ENCODE results near the gene ERLIN1.

ERLIN1 gene

GRCh38 chr10:100168313-100168643 is 17.6 kb downstream of the ERLIN1 start:
- DNase-seq, result no peak

- no peak for DNase-seq
Observed at GRCh38 chr10:100167553-100168312, 18.1 kb downstream of the ERLIN1 start.

DNA sequence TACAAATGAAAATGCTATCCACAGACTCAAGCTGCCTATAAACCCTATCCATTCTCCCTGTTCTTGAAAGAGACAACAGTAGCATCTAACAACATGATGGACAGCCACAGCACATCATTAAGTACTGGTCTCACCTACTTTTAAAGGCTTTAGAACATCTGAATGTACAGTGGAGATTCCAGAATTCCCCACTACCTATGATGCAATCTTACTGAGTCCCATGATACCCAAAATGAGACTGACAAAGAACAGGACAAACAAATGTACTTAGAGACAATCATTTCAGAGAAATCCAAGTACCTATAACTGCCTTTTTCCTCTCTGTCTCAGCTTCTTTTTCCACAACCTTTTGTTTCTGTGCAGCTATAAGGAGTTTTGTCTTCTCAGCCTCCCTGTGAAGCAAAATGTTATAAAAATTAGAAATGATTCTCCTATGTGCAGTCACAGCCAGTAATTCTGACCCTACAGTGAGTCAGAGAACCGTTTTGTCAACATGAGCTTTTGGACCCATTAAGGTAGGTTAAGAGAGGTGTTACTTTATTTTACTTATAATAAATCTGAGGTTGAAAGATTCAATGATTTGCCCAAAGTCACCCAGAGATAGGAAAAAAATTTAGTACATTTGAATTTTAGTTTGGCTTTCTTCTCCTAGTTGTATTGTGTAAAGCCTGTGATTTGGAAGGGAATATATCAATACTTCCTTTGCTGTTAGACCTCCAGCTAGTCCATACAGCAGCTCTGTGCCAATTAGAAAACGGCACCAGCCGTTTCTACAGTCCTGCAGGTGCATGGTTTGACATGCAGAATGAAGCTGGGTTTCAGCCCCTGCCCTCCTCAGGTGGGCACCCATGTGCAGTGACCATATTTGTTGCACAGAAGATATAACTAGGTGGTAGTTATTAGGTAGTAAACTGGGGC is 21.9 kb downstream of the ERLIN1 start:
- no peak for DNase-seq

GRCh38 chr10:100162696-100163095 is 23.1 kb downstream of the ERLIN1 start:
- DNase-seq, result no peak

GRCh38 chr10:100158044-100158805 is 27.6 kb downstream of the ERLIN1 start:
- no peak for DNase-seq

DNA sequence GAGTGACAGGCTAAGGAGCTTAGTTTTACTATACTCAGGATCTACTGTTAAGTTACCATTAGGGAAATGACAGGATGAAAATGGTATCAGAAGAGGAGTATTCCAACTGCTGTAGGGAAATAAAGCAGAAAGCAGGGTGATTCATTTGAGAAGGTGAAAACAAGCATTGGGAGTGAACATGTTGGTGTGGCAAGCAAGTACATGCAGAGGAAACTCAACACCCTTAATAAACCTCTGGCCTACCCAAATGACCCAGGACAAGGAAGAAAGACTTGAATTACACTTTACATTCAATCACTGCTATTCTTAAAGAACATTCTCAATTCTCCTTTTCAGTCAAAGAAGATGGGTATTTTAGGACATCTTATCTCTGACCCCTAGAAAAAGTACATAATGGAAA is 28.7 kb downstream of the ERLIN1 start:
- DNase-seq, result no peak

DNA sequence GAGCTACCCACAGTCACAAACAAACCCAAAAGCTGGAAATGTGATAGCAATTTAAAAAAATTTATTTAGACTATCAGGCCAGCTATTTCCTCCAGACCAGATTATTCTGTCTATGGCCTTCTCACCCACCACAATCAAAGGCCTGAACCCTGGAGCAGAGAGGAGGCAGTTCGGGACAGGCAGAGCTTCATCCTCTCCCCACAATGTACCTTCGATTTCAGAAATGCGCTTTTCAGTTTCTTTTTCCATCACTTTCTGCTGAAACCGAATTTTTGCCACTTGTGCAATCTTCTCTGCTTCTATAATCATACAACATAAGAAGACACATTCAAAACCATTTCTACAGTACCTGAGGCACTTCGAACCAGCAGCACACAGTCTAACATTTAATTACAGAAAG is 29.9 kb downstream of the ERLIN1 start:
- DNase-seq, result no peak

DNA sequence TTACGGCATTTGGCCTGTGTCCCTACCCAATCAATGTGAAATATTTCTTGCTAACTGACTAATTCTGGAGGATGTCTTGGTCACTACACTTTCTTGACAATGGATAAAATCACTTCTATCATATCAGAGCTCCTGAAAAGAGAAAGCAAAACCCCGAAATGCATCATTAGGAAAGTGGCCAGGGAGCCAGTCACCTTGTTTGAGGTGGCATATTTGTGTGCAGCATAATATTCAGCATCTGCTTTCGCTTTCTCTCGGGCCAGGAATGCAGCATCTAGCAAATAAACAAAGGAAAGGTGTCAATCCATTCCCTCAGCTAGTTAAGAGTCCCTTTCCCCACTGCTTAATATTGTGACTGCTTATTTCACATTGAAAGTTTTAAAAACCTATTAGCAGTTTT is 31.2 kb downstream of the ERLIN1 start:
- DNase-seq, result no peak

- no peak for DNase-seq
Observed at GRCh38 chr10:100153239-100153825, 32.5 kb downstream of the ERLIN1 start.

- no peak for DNase-seq
Observed at GRCh38 chr10:100151723-100152300, 34.0 kb downstream of the ERLIN1 start.

DNA sequence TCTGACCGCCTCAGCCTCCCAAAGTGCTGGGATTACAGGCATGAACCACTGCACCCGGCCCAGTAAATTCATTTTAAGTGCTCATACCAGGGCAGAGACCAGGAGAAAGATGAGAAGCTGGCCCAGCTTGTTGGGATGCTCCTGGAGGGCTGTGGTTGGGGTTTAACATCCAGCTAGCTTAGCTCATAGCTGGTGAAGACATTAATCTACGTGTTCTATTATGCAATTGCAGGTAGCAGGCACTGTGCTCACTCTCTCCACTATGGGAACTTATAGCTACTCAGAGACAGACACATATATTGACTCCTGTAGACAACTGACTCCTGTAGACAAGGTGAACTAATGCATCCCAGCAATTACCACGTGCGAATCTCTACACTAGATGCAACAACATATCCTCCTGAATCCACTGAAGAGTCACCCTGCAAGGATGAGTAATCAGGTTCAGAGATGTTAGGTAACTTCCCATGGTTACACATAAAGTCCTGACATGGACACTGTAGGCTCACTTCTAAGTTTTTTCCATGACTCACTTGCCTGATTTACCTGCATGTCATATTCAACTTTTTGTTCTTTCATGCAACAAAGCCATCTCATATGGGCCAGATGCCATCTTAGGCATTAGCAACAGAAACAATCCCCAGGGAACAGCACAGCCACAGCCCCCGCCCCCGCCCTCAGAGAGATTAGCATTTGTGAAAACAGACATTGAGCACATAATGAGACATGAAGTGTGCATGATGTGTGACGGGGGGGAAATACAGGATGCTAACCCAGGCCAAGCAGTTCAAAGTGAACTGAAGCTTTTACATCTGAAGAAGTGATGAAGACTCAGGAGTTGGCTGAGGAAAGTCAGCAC is 37.2 kb downstream of the ERLIN1 start:
- no peak for DNase-seq

GRCh38 chr10:100146875-100147650 is 38.8 kb downstream of the ERLIN1 start:
- no peak for DNase-seq

- no peak for DNase-seq
Observed at GRCh38 chr10:100146398-100146797, 39.4 kb downstream of the ERLIN1 start.

DNA sequence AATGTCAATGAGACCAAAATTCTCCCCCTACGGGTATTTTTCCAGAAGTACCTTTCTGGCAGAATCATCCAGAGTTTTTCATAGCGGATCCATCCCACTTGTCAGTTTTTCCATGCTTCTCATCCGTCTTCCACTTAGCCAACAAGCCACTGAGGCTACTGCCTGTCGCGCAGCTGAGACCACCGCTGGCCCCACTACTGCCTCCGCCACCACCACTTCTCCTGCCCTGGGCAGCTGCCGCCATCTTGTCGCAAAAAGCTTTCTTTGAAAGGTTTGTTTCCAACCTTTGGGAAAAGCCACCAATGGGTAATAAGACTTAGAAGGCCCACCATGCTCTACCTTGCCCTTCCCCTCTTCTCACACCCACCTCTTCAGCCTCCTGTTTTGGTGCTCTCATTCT is 42.1 kb downstream of the ERLIN1 start:
- no peak for DNase-seq

DNA sequence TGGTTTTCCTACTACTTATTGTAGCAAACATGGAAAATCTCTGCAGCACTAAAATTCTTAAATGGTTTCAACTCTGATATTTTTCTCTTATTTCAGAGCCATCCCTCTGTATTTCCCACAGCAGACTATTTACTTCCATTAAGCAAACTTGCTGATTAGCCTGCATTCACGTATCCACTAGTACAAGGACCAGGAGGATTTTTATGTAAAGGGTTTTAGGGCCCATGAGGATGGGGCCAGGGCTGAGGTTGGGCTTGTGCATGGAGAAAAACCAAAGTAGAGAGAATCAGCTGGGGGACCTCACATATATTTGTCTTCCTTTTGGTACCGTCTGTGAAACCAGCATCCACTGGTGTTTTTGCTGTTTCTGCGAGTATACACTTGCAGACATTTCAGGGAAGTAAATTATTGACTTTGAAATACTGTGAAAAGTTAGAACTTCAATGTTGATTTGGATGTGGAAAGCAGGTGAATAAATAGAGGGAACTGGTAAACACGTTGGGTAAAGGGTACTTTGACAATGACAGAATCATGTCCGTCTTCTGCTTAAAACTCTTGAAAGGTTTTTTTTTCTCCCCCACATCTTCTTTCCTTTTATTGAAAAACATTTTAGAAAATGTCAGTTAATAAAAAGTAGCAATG is 44.3 kb downstream of the ERLIN1 start:
- DNase-seq, result no peak

DNA sequence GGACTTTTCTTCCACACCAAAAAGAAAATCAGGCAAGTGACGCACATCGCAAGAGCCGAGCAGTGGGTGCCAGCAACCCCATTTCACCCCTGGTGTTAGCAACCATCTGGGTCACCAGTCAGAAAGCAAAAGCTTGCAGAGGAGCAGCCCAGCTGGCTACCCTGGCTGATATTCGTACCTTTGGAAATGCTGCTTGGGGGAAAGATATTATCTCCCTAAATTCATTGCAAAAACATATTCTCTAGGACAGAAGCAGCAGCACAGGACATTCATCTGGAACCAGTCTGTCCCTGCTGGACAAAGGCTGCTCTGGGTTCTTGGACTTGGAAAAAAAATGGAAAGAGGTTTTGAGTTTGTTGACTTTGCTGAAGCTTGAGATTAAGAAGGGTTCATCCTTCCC is 45.8 kb downstream of the ERLIN1 start:
- DNase-seq, result no peak

DNA sequence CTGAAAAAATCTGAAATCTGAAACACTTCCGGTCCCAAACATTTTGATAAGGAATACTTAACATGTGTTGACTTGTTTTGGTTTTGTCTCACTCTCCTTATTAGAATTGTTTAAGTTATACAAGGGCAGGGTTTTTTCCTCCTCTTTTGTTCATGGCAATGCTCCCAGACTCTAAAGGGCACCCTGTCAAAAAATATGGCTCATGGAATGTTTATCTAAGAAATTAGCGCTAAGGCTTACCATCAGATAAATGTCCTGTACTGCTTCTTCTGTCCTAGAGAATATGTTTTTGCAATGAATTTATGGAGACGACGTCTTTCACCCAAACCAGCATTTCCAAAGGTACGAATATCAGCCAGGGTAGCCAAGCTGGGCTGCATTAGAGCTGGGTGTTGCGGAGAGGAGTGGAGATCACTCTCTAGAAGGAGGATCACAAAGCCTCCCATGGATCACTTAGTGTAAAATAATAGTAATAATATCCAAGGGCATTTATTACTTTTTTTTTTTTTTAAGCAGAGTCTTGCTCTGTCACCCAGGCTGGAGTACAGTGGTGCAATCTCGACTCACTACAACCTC is 46.8 kb downstream of the ERLIN1 start:
- DNase-seq, result no peak

- DNase-seq, result no peak
Observed at GRCh38 chr10:100135486-100135885, 50.3 kb downstream of the ERLIN1 start.

GRCh38 chr10:100133801-100134200 is 52.0 kb downstream of the ERLIN1 start:
- no peak for DNase-seq

DNA sequence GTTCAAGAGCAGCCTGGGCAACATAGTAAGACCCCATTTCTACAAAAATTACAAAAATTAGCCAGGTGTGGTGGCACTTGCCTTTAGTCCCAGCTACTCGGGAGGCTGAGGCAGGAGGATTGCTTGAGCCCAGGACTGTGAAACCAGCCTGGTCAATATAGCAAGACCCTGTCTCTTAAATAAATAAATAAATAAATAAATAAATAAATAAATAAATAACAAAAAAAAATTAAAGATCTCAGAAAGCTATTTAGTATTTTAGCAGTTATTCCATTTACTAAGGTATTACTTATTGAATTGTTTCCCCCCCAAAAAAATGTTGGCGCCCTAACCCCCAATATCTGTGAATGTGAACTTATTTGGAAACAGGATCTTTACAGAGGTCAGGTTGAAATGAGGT is 53.4 kb downstream of the ERLIN1 start:
- DNase-seq, result no peak
